GM12891 (cell line): ENCODE data around the gene TPSAB1.
"Not testable (repeated sequence)": the region's sequence is repeated elsewhere in the genome, so short reads cannot be mapped to it uniquely, and the experiment has no call there.

Source experiments
- PAX5 ChIP-seq: IDR thresholded peaks from 2 replicates; pipeline ENCODE4 v1.6.1; 2011; ENCODE audit warnings: low read length, moderate library complexity, mild to moderate bottlenecking; ENCODE audit not compliant: insufficient read depth, severe bottlenecking
- POLR2A ChIP-seq: IDR thresholded peaks from 2 replicates; pipeline ENCODE4 v1.6.1; 2011; ENCODE audit warnings: low read depth, low read length, control low read depth
- POLR2AphosphoS5 ChIP-seq: IDR thresholded peaks from 2 replicates; pipeline ENCODE4 v1.6.1; 2011; ENCODE audit warnings: low read depth, low read length, control low read depth

- not testable (repeated sequence) for TF ChIP-seq POLR2A, POLR2AphosphoS5, PAX5
Measured at GRCh38 chr16:1198671-1199346, 41.7 kb upstream of the TPSAB1 start.
